ENCODE results near the gene CREG2.

- no peak for TF ChIP-seq CTCF (IDR thresholded peaks at IDR 0.05)
- no peak for TF ChIP-seq POLR2A (IDR thresholded peaks at IDR 0.05)
These were observed 31.3 kb upstream of the CREG2 start for GRCh38 chr2:101418460-101419095.

Data from Peyer's patch (tissue), 4 donors.